HG03108 (cell line): ENCODE data around the gene OCIAD1.
"Not testable (repeated sequence)": the region's sequence is repeated elsewhere in the genome, so short reads cannot be mapped to it uniquely, and the experiment has no call there.

Source experiments
- ATAC-seq: cut with Tn5 transposase; IDR thresholded peaks from one replicate; pipeline ENCODE4 v1.9.1; 2021; ENCODE audit warnings: moderate library complexity; ENCODE audit not compliant: unreplicated experiment

The OCIAD1 gene

GRCh38 chr4:48830706-48831531, at the start of gene OCIAD1:
OCIAD1 (plus strand) TSS chr4:48831088; CDS start chr4:48832625, 1,537 bp downstream.
- peak; percentile 99 for ATAC-seq

- no peak for ATAC-seq
These were observed 48.9 kb upstream of the OCIAD1 start for GRCh38 chr4:48781968-48782367.

DNA sequence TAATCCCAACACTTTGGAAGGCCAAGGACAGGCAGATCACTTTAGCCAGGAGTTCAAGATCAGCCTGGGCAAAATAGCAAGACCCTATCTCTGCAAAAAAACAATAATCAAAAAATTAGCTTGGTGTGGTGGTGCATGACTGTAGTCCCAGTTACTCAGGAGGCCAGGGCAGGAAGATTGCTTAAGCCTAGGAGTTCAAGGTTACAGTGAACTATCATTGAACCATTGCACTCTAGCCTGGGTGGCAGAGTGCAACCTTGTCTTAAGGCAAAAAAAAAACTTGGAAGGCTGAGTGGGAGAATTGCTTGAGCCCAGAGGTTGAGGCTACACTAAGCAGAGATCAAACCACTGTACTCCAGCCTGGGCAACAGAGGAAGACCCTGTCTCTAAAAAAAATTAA, 45.6 kb upstream of the OCIAD1 start:
- no peak for ATAC-seq

DNA sequence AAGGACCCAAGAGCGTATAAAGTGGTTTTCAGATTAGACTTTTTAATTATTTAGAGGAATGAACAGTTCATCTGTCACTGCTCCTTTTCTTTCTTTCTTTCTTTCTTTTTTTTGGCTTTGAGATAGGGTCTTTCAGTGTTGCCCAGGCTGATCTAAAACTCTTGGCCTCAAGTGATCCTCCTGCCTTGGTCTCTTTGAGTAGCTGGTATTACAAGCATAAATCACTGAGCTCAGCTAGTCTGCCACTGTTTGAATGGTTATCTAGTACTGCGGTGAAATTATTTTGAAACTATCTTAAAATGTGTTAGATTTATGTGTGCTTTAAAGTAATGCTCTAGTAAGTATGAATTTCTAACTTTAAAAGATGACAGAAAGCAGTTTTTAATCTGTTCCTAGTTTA, 44.3 kb upstream of the OCIAD1 start:
- no peak for ATAC-seq

DNA sequence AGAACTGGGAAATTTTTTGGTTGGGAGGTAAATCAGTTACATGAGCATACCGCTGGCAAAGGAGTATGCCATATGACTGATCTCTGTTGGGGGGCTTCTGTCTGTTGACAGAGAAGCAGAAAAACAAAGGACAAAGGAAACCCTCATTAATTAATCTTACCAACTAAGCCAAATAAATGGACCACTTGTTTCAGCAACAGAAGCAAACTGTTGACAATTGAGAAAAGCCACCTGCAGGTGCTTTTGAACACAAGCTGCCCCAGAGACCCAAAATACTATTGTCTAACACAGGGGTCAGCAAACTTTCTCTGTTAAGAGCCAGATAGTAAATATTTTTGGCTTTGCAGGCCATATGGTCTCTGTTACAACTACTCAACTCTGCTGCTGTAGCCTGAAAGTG, 43.8 kb upstream of the OCIAD1 start:
- ATAC-seq, result no peak

GRCh38 chr4:48790561-48790960, 40.3 kb upstream of the OCIAD1 start:
- no peak for ATAC-seq

DNA sequence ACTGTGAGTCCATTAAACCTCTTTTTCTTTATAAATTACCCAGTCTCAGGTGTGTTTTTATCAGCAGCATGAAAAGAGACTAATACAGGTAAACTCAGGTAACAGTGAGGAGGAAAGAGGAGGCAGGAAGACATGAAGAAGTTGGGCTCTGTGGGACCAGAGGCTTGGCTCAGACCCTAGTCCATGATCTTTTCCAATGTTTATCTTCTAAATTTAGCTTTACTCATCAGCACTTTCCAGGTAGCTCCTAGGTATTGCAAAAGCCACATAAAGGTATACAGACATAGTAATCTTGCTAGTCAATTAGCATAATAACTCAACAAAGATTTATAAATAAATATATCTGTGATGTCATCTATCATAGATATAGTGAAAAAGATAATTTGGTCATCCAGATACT, 39.6 kb upstream of the OCIAD1 start:
- ATAC-seq, result no peak

DNA sequence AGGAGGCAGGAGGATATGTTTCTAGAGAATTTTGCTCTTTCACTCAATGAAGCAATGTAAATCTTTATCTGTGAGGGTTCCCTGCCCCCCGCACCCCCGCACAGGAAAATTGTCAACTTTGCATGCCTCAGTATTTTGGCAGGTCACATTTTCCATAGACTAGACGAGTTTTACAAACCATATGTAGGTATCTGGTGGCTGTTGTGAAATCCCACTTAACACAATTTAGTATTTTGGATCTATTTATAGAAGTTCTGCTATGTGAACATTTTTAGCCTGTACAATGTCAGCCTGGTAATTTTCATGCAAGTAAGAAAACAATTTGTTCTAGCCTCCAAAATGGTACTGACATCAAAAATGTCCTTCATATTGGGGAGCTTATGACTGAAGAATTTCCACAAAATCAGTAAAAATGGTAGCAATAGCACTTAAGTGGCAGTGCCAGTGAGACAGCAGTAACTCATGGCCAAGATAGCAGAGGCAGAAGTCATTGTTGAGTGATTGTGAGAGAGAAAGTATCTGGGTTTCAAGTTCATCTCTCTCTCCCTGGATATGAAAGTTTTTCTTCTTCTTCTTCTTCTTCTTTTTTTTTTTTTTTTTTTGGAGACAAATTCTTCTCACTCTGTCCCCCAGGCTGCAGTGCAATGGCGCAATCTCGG, 38.4 kb upstream of the OCIAD1 start:
- no peak for ATAC-seq

DNA sequence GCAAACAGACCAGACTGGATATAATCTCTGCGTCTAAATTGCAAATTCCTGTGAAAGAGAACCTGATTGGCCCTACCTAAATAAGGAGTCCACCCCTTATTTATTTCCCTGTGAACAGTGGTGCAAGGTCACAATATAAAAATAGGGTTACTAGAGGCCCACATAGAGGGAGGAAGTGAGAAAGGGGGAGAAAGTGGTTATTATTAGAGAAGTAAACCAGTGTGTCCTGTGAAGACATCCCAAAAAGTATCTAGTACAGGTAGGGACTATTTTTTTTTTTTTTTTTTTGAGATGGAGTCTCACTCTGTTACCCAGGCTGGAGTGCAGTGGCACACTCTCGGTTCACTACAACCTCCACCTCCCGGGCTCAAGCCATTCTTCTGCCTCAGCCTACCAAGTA, 35.8 kb upstream of the OCIAD1 start:
- no peak for ATAC-seq

DNA sequence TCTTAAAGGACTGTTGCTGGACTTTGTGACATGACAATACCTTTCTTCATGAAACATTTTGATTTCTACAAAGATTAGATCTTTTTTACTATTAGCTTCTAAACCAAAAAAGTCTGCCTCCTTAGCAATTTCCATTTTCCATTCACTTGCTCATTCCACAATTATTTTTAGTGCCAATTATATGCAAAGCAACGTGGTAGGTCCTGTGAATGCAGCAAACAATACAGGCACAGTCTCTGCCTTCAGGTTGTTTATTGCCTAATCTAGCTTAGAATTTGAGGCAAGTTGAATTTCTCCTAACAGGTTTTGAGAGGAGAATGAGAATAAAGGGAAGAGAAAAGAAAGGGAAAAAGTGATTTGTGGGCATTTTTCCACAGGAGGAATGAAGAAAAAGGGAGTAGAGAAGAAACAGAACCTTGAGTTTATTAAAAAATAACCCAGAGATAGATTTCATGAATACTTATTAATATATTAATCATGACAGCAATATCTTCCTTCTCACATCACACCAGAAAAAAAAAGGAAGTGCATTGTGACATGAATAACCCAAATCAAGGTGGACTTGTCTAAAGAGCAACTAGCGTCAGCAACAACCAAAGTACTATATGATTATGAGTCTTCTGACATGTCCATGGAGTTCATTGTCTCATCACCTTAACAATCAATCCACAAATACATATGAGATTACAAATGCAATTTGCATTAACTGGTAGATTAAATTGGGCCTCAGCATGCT, 34.5 kb upstream of the OCIAD1 start:
- no peak for ATAC-seq

- no peak for ATAC-seq
These were observed 33.8 kb upstream of the OCIAD1 start for GRCh38 chr4:48796927-48797679.

- no peak for ATAC-seq
These were observed 32.8 kb upstream of the OCIAD1 start for GRCh38 chr4:48798117-48798516.

- no peak for ATAC-seq
These were observed 31.7 kb upstream of the OCIAD1 start for GRCh38 chr4:48799157-48799556.

GRCh38 chr4:48800155-48800554, 30.7 kb upstream of the OCIAD1 start:
- ATAC-seq, result not testable (repeated sequence)

GRCh38 chr4:48801016-48801715, 29.7 kb upstream of the OCIAD1 start:
- ATAC-seq, result no peak

DNA sequence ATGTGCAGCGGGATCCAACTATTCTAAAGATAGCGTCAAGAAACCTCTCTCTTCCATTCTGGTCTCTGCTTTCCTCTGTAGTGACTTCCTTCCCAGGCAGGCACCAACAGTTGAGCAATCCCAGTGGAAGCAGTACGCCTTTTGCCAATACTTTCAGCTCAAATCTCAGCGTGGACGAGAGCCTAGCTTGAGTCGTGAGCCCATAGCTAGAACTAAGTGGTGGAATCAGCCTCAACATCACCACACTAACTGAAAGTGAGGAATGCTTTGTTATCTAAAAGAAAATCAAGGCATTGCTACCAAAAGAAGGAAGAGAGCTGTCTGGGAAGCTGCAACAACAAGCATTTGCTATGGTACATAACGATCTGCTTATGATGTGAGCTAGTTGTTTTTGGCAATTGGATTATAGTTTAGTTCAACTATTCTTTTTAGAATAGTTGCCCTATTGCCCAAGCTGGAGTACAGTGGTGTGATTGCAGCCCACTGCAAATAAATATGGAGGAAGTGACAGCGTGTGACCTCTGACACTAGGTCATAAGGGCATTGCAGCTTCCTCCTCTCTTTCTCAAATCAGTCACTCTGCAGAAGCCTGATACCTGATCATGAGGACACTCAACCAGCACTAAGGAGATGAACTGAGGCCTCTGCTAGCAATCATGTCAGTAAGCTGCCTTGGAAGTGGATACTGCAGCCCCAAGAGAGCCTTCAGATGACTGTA, 26.1 kb upstream of the OCIAD1 start:
- ATAC-seq, result no peak

- no peak for ATAC-seq
These were observed 18.0 kb upstream of the OCIAD1 start for GRCh38 chr4:48812866-48813265.

- ATAC-seq, result peak; percentile 49
These were observed 16.9 kb upstream of the OCIAD1 start for GRCh38 chr4:48813964-48814363.

- peak; percentile 42 for ATAC-seq
These were observed 15.4 kb upstream of the OCIAD1 start for GRCh38 chr4:48815483-48815882.

- not testable (repeated sequence) for ATAC-seq
These were observed 14.6 kb upstream of the OCIAD1 start for GRCh38 chr4:48816297-48816696.
